ENCODE measurements around the gene FOXD4L5.
"Not testable (repeated sequence)": the region's sequence is repeated elsewhere in the genome, so short reads cannot be mapped to it uniquely, and the experiment has no call there.

GRCh38 chr9:65285109-65285508, at the start of gene FOXD4L5:
- TF ChIP-seq, protein P1, sequence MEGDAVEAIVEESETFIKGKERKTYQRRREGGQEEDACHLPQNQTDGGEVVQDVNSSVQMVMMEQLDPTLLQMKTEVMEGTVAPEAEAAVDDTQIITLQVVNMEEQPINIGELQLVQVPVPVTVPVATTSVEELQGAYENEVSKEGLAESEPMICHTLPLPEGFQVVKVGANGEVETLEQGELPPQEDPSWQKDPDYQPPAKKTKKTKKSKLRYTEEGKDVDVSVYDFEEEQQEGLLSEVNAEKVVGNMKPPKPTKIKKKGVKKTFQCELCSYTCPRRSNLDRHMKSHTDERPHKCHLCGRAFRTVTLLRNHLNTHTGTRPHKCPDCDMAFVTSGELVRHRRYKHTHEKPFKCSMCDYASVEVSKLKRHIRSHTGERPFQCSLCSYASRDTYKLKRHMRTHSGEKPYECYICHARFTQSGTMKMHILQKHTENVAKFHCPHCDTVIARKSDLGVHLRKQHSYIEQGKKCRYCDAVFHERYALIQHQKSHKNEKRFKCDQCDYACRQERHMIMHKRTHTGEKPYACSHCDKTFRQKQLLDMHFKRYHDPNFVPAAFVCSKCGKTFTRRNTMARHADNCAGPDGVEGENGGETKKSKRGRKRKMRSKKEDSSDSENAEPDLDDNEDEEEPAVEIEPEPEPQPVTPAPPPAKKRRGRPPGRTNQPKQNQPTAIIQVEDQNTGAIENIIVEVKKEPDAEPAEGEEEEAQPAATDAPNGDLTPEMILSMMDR (IDR thresholded peaks at IDR 0.05), result not testable (repeated sequence)
- TF ChIP-seq POLR2A (IDR thresholded peaks at IDR 0.05), result not testable (repeated sequence)
